ENCODE data around the gene PIEZO2. TPM values are rescaled to one million over a fixed set of nuclear protein-coding genes. Genes with fewer than 3 reads are reported as not detected.

Gene PIEZO2
- total and polyA plus RNA-seq, 7 donors = 1.4 to 35.2 (median 25.1) TPM; not detected in 1

DNA sequence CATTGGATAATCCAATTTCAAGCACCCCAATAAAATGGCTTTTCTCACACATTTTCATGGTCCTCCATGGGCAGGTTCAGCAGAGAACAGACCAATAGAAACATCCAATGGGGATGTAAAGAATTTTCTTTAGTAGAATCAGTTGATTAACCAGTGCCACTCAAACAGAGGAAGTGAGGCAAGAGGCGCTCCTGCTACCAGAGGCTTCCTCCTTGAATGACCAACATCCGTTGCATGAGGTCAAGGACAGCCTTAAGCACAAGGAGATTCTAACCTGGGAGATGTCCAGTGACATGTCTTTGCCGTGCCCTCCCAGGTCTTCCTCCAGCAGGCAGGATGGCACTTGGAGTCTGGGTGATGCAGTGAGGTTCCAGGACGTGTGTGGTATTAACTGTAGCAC lies 146.6 kb downstream of the PIEZO2 start:
- Histone ChIP-seq H3K27ac (no peak overlapping the region), H3K27me3 (no peaks in the 10 kb centered on the region), H3K4me1 (no peaks in the 10 kb centered on the region), H3K9me3 (no peaks in the 10 kb centered on the region), H3K36me3 (no peaks in the 10 kb centered on the region), H3K4me3 (no peak overlapping the region)
- no peak for DNase-seq
- TF ChIP-seq POLR2A (IDR thresholded peaks at IDR 0.05) (no peak), EP300 (IDR thresholded peaks at IDR 0.05) (no peak), POLR2AphosphoS5 (IDR thresholded peaks at IDR 0.05) (no peak)
- TF ChIP-seq, protein P1, sequence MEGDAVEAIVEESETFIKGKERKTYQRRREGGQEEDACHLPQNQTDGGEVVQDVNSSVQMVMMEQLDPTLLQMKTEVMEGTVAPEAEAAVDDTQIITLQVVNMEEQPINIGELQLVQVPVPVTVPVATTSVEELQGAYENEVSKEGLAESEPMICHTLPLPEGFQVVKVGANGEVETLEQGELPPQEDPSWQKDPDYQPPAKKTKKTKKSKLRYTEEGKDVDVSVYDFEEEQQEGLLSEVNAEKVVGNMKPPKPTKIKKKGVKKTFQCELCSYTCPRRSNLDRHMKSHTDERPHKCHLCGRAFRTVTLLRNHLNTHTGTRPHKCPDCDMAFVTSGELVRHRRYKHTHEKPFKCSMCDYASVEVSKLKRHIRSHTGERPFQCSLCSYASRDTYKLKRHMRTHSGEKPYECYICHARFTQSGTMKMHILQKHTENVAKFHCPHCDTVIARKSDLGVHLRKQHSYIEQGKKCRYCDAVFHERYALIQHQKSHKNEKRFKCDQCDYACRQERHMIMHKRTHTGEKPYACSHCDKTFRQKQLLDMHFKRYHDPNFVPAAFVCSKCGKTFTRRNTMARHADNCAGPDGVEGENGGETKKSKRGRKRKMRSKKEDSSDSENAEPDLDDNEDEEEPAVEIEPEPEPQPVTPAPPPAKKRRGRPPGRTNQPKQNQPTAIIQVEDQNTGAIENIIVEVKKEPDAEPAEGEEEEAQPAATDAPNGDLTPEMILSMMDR (IDR thresholded peaks at IDR 0.05) = no peak
- intact Hi-C loops (cut with DNase I) = no loop called here
- WGBS, 2 donors = 75% methylated on average over 4 of the region's 4 CpGs

DNA sequence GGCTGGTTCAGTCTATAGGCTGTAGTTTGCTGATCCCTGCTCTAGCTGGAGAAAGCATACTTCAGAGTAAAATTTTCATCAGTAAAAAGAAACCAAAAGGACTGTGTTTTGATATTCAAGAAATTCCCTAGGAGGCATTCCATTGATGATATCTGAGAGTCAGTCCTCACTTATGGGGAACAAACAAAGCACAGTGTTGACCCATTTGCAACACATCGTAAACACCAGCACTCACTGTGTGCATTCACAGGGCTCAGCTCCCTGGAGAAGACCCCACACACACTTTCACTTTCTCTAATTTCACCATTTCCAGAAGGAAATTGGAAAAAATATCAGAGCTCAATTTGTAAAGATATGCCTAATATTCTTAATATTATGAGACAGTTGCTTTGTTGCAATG lies 147.1 kb downstream of the PIEZO2 start:
- intact Hi-C loops (cut with DNase I) = no loop called here
- H3K4me1 ChIP-seq = no peaks in the 10 kb centered on the region
- no peak for TF ChIP-seq POLR2AphosphoS5 (IDR thresholded peaks at IDR 0.05)
- H3K27me3 ChIP-seq = no peaks in the 10 kb centered on the region
- DNase-seq = no peak
- H3K27ac ChIP-seq = no peak overlapping the region
- WGBS, 2 donors = 95 to 98% methylated on average over 1 of the region's 1 CpG
- no peaks in the 10 kb centered on the region for H3K36me3 ChIP-seq
- no peaks in the 10 kb centered on the region for H3K9me3 ChIP-seq
- H3K4me3 ChIP-seq = no peak overlapping the region

DNA sequence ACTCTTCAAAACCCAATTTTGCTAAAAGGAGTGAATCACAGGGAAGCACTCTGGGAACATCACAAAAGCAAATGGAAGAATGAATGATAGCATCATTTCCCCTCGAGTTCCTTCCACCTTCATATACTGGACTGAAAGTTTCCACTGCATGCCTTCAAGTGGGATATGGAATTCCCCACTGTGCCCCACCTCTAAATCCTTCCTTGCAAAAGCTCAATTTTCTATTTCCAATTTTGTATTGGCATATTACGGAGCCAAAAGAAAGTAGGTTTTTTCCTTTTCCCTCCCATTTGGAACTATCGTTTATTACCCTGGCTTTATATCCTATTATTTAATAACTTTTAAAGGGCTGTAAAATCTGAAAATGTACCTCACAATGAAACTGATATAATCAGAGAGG lies 149.3 kb downstream of the PIEZO2 start:
- TF ChIP-seq, protein P1 (IDR thresholded peaks at IDR 0.05) = no peak
- TF ChIP-seq POLR2A (IDR thresholded peaks at IDR 0.05) = no peak
- no peak for TF ChIP-seq POLR2AphosphoS5 (IDR thresholded peaks at IDR 0.05)
- no peak for TF ChIP-seq EP300 (IDR thresholded peaks at IDR 0.05)
- 79 to 83% methylated on average over 3 of the region's 3 CpGs for WGBS, 2 donors
- DNase-seq = no peak
- Histone ChIP-seq H3K27ac (no peak overlapping the region), H3K4me1 (no peaks in the 10 kb centered on the region), H3K27me3 (no peaks in the 10 kb centered on the region), H3K9me3 (no peaks in the 10 kb centered on the region), H3K4me3 (no peak overlapping the region), H3K36me3 (no peaks in the 10 kb centered on the region)
- intact Hi-C loops (cut with DNase I) = no loop called here

- 24 to 77% methylated on average over 1 of the region's 1 CpG for WGBS, 2 donors
- no peak for TF ChIP-seq POLR2AphosphoS5 (IDR thresholded peaks at IDR 0.05)
- TF ChIP-seq, protein P1 (IDR thresholded peaks at IDR 0.05) = no peak
- no peak for TF ChIP-seq POLR2A (IDR thresholded peaks at IDR 0.05)
- no peak for TF ChIP-seq EP300 (IDR thresholded peaks at IDR 0.05)
- Histone ChIP-seq H3K4me3 (no peak overlapping the region), H3K4me1 (no peaks in the 10 kb centered on the region), H3K36me3 (no peaks in the 10 kb centered on the region), H3K9me3 (no peaks in the 10 kb centered on the region), H3K27me3 (no peaks in the 10 kb centered on the region), H3K27ac (no peak overlapping the region)
- DNase-seq = no peak
- intact Hi-C loops (cut with DNase I) = no loop called here
Observed at GRCh38 chr18:10997885-10998284, 151.5 kb downstream of the PIEZO2 start.

DNA sequence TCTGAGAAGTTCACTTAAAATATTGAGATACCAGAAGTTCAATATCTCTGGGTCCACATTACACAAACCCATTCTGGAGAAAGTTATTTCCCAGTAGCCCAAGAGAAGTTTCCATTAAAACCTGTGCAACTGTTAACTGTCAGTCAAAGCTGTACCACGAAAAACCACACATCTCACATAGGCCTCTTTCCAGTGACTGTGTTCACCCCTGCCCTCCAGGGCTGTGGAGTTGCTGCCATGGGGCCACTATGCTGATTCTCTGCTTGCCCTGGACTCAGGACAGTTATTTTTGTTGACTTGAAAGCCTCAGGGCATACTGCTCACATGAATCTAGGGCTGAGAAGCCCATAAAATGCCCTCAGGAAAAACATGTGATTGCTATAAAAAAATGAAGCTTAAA lies 153.8 kb downstream of the PIEZO2 start:
- no peak for DNase-seq
- no peaks in the 10 kb centered on the region for H3K9me3 ChIP-seq
- intact Hi-C loops (cut with DNase I) = no loop called here
- H3K4me3 ChIP-seq = no peak overlapping the region
- H3K4me1 ChIP-seq = no peaks in the 10 kb centered on the region
- H3K36me3 ChIP-seq = no peaks in the 10 kb centered on the region
- WGBS, 2 donors = 42 to 46% methylated on average over 1 of the region's 1 CpG
- TF ChIP-seq EP300 (IDR thresholded peaks at IDR 0.05) = no peak
- no peak for TF ChIP-seq POLR2A (IDR thresholded peaks at IDR 0.05)
- TF ChIP-seq, protein P1 (IDR thresholded peaks at IDR 0.05) = no peak
- no peak for TF ChIP-seq POLR2AphosphoS5 (IDR thresholded peaks at IDR 0.05)
- H3K27ac ChIP-seq = no peak overlapping the region
- no peaks in the 10 kb centered on the region for H3K27me3 ChIP-seq
